CD14-positive monocyte (primary cell): ENCODE data around the gene UGT2A2. TPM values are rescaled to one million over a fixed set of nuclear protein-coding genes. Genes with fewer than 3 reads are reported as not detected.

Experiments
- DNase-seq, 3 donors: peaks; one replicate each; pipeline ENCODE4 v3.0.0-alpha.2; 2011 to 2022
- H2AFZ ChIP-seq: 2 replicates; pipeline ENCODE4 v1.6.0; 2012; ENCODE audit warnings: mild to moderate bottlenecking, low read depth, low read length, inconsistent platforms; ENCODE audit not compliant: insufficient read depth, poor library complexity, severe bottlenecking
- H3K27ac ChIP-seq, 2 donors: 1 replicate in 1 of 2; 2 replicates in 1 of 2; pipeline ENCODE4 v1.5.1; 2012 to 2013; ENCODE audit warnings: low read length in 2 of 2, control low read depth in 1 of 2, inconsistent platforms in 1 of 2, low read depth in 1 of 2, mild to moderate bottlenecking in 1 of 2
- H3K27me3 ChIP-seq, 2 donors: one replicate each; pipeline versions ENCODE4 v1.6.0 to v1.6.1; 2011 to 2013; ENCODE audit warnings: low read length in 2 of 2; ENCODE audit not compliant: control insufficient read depth in 2 of 2, insufficient read depth in 2 of 2
- H3K36me3 ChIP-seq, 2 donors: replicated peaks in 1 of 2; 1 replicate in 1 of 2; 2 replicates in 1 of 2; pipeline versions ENCODE4 v1.5.1 to v1.6.1; 2012 to 2013; ENCODE audit warnings: low read length in 2 of 2, control low read depth in 1 of 2, inconsistent platforms in 1 of 2, mild to moderate bottlenecking in 1 of 2; ENCODE audit not compliant: insufficient read depth in 2 of 2, control insufficient read depth in 1 of 2
- H3K4me1 ChIP-seq, 2 donors: 1 replicate in 1 of 2; 2 replicates in 1 of 2; pipeline versions ENCODE4 v1.5.1 to v1.6.1; 2012 to 2013; ENCODE audit warnings: low read length in 2 of 2, control low read depth in 1 of 2, inconsistent platforms in 1 of 2, mild to moderate bottlenecking in 1 of 2, moderate library complexity in 1 of 2; ENCODE audit not compliant: insufficient read depth in 2 of 2, control insufficient read depth in 1 of 2
- H3K4me2 ChIP-seq: replicated peaks from 2 replicates; pipeline ENCODE3; 2012; ENCODE audit warnings: low read length, moderate library complexity, mild to moderate bottlenecking; ENCODE audit not compliant: poor library complexity, severe bottlenecking; ENCODE audit errors: extremely low read depth
- H3K4me3 ChIP-seq, 3 experiments: fragments of 200-600 bp in 1 of 3; sonication (generic) in 1 of 3; replicated peaks in 1 of 3; 1 replicate in 2 of 3; 2 replicates in 1 of 3; pipeline ENCODE4 v1.5.1; 2011 to 2013; ENCODE audit warnings: low read length in 3 of 3, mild to moderate bottlenecking in 3 of 3, control low read depth in 2 of 3, low read depth in 2 of 3, inconsistent platforms in 1 of 3, moderate library complexity in 1 of 3
- H3K79me2 ChIP-seq: 2 replicates; pipeline ENCODE4 v1.6.0; 2012; ENCODE audit warnings: mild to moderate bottlenecking, control low read depth, inconsistent platforms, low read length, moderate library complexity; ENCODE audit not compliant: insufficient read depth
- H3K9ac ChIP-seq: 2 replicates; pipeline ENCODE4 v1.6.0; 2017; ENCODE audit warnings: low read length, mild to moderate bottlenecking; ENCODE audit not compliant: insufficient read depth, poor library complexity, severe bottlenecking
- H3K9me3 ChIP-seq, 2 donors: replicated peaks in 1 of 2; 1 replicate in 1 of 2; 2 replicates in 1 of 2; pipeline versions ENCODE4 v1.5.1 to v1.6.1; 2012 to 2013; ENCODE audit warnings: low read length in 2 of 2, control low read depth in 1 of 2; ENCODE audit not compliant: control insufficient read depth in 1 of 2, insufficient read depth in 1 of 2
- H4K20me1 ChIP-seq: 2 replicates; pipeline ENCODE4 v1.6.0; 2012; ENCODE audit warnings: mild to moderate bottlenecking, low read length, control low read depth, moderate library complexity; ENCODE audit not compliant: insufficient read depth
- H3K27ac Mint-ChIP-seq, 7 donors: one replicate each; pipeline ENCODE4 v1.8.0; 2020; ENCODE audit warnings: mild to moderate bottlenecking in 7 of 7, mixed read lengths in 7 of 7, moderate library complexity in 6 of 7, inconsistent platforms in 2 of 7
- H3K27me3 Mint-ChIP-seq, 3 donors: one replicate each; pipeline ENCODE4 v1.8.0; 2021 to 2022; ENCODE audit warnings: low read depth in 3 of 3, mild to moderate bottlenecking in 3 of 3, mixed read lengths in 3 of 3, moderate library complexity in 3 of 3, inconsistent platforms in 1 of 3
- H3K36me3 Mint-ChIP-seq, 2 donors: one replicate each; pipeline ENCODE4 v1.8.0; 2020; ENCODE audit warnings: mixed read lengths in 2 of 2, inconsistent platforms in 1 of 2, mild to moderate bottlenecking in 1 of 2
- H3K4me1 Mint-ChIP-seq: one replicate; pipeline ENCODE4 v1.8.0; 2020; ENCODE audit warnings: mild to moderate bottlenecking, mixed read lengths
- H3K4me3 Mint-ChIP-seq, 2 donors: one replicate each; pipeline ENCODE4 v1.8.0; 2020; ENCODE audit warnings: mild to moderate bottlenecking in 2 of 2, mixed read lengths in 2 of 2, moderate library complexity in 1 of 2
- H3K9me3 Mint-ChIP-seq, 7 donors: one replicate each; pipeline ENCODE4 v1.8.0; 2020 to 2022; ENCODE audit warnings: mixed read lengths in 7 of 7, mild to moderate bottlenecking in 6 of 7, moderate library complexity in 6 of 7, inconsistent platforms in 2 of 7
- WGBS: methylation state at CpG from one replicate; pipeline ENCODE4 v1.1.5; 2013; ENCODE audit warnings: missing lambda C conversion rate; ENCODE audit not compliant: insufficient coverage; 5-methylcytosine and 5-hydroxymethylcytosine counted together
- intact Hi-C, 2 donors: fragments of 100-400 bp; cut with micrococcal nuclease; formaldehyde crosslinking; loops; one replicate each; pipeline versions ENCODE4 v1.15.0 to v1.15.1; 2023
- polyA plus RNA-seq, 3 donors: library from polyadenylated mRNA; depleted of rRNA in 1 of 3; unstranded in 2 of 3; stranded (reverse) in 1 of 3; fragments of 300-500 nt in 2 of 3; fragments of >200 nt in 1 of 3; fragmentation: Illumina TruSeq in 2 of 3; gene quantifications; 1 replicate in 2 of 3; 2 replicates in 1 of 3; pipeline ENCODE4 v1.2.3, GENCODE V29; 2012 to 2021
- TF ChIP-seq, protein P1 (sequence below): fragments of 200-600 bp; IDR thresholded peaks from one replicate; pipeline ENCODE4 v1.8.0; 2022; ENCODE audit warnings: antibody characterized with exemption, mild to moderate bottlenecking

The UGT2A2 gene
- polyA plus RNA-seq, 3 donors = not detected

DNA sequence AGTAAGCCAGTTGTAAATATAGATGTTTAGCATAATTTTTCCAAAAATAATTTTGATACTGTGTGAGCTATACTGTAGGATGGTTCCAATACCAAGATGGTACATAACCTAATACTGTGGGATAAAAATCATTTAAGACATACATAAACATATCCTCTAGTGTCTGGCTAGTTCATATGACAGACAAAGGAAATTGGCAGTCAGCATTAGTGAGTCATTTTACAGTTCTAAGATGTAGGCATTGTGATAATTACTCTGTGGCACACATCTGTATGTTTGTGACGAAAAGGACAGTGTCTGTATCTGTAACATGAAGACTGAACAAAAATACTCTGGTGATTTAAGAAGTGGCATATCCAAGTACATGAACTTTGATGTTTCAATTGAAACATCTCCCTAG lies 49.6 kb downstream of the UGT2A2 start:
- no peak for DNase-seq
- no peak overlapping the region for H2AFZ ChIP-seq
- H3K36me3 ChIP-seq = no peaks in the 10 kb centered on the region
- H3K4me1 ChIP-seq = no peaks in the 10 kb centered on the region
- no peak overlapping the region for H3K4me3 ChIP-seq
- no peaks in the 10 kb centered on the region for H3K79me2 ChIP-seq
- intact Hi-C loops = no loop called here
- H3K4me1 Mint-ChIP-seq = no peaks in the 10 kb centered on the region
- no peak overlapping the region for H3K4me3 Mint-ChIP-seq
- no peak overlapping the region for H3K27ac ChIP-seq
- H3K9ac ChIP-seq = no peak overlapping the region
- H3K27ac Mint-ChIP-seq = no peak overlapping the region
- H4K20me1 ChIP-seq = no peaks in the 10 kb centered on the region
- H3K36me3 Mint-ChIP-seq = no peaks in the 10 kb centered on the region
- TF ChIP-seq, protein P1, sequence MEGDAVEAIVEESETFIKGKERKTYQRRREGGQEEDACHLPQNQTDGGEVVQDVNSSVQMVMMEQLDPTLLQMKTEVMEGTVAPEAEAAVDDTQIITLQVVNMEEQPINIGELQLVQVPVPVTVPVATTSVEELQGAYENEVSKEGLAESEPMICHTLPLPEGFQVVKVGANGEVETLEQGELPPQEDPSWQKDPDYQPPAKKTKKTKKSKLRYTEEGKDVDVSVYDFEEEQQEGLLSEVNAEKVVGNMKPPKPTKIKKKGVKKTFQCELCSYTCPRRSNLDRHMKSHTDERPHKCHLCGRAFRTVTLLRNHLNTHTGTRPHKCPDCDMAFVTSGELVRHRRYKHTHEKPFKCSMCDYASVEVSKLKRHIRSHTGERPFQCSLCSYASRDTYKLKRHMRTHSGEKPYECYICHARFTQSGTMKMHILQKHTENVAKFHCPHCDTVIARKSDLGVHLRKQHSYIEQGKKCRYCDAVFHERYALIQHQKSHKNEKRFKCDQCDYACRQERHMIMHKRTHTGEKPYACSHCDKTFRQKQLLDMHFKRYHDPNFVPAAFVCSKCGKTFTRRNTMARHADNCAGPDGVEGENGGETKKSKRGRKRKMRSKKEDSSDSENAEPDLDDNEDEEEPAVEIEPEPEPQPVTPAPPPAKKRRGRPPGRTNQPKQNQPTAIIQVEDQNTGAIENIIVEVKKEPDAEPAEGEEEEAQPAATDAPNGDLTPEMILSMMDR = no peak
- H3K27me3 Mint-ChIP-seq = no peaks in the 10 kb centered on the region
- H3K27me3 ChIP-seq = no peaks in the 10 kb centered on the region
- H3K4me2 ChIP-seq = no peak overlapping the region
- no CpG with 5 or more reads among the region's 1 CpG for WGBS
- H3K9me3 Mint-ChIP-seq = peaks cover 0 to 3% (median 0%) of the 10 kb centered on the region in 7 donors
- H3K9me3 ChIP-seq = no peaks in the 10 kb centered on the region

DNA sequence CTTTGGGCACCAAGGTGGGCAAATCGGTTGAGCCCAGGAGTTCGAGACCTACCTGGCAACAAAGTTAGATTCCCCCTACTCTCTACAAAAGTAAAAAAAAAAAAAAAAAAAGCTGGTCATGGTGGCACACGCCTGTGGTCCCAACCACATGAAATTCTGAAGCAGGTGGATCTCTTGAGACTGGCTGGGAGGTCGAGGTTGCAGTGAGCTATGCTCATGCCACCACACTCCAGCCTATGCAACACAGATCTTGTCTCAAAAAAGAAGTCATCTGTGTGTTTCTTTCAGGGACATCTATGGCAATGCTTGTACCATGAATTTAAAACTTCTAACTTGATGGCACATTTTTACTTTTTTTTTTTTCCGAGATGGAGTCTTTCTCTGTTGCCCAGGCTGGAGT lies 55.3 kb downstream of the UGT2A2 start:
- Histone ChIP-seq H3K4me2 (no peak overlapping the region), H3K4me1 (no peaks in the 10 kb centered on the region), H3K27ac (no peak overlapping the region), H4K20me1 (no peaks in the 10 kb centered on the region), H3K79me2 (no peaks in the 10 kb centered on the region), H2AFZ (no peak overlapping the region), H3K27me3 (no peaks in the 10 kb centered on the region), H3K36me3 (no peaks in the 10 kb centered on the region), H3K9ac (no peak overlapping the region), H3K9me3 (no peaks in the 10 kb centered on the region), H3K4me3 (no peak overlapping the region)
- Mint-ChIP-seq H3K27ac (no peak overlapping the region), H3K9me3 (peaks cover 0 to 5% (median 0%) of the 10 kb centered on the region in 7 donors), H3K36me3 (no peaks in the 10 kb centered on the region), H3K4me1 (no peaks in the 10 kb centered on the region), H3K4me3 (no peak overlapping the region), H3K27me3 (peaks cover 0 to 2% (median 0%) of the 10 kb centered on the region in 3 donors)
- DNase-seq = no peak
- TF ChIP-seq, protein P1 = no peak
- intact Hi-C loops = no loop called here
- WGBS = 80% methylated on average over 2 of the region's 5 CpGs
